HepG2 (cell line): ENCODE measurements around the gene ARTN. TPM values are rescaled to one million over a fixed set of nuclear protein-coding genes. Genes with fewer than 3 reads are reported as not detected.

Experiments
- ATAC-seq: fragments of 200-7000 bp; cut with Tn5 transposase; 3 replicates; pipeline ENCODE4 v1.9.1; 2020; ENCODE audit warnings: mild to moderate bottlenecking, moderate library complexity
- BruUV-seq: library from RNA; stranded (reverse); fragments of 400-500 nt; replicated peaks from 2 replicates; lab custom pipeline; 2021; lab: Mats Ljungman, UMichigan
- CTCF ChIA-PET: fragments of 300-600 bp; formaldehyde crosslinking; extraction: SDS; loops from one replicate; lab custom pipeline; 2021; ENCODE audit warnings: low total read pairs, inconsistent platforms, low intra/inter-chr PET ratio; lab: Yijun Ruan, JAX
- POLR2A ChIA-PET: fragments of 350-600 bp; sonication (Branson Sonifier 250); formaldehyde crosslinking; loops from one replicate; lab custom pipeline; 2020; ENCODE audit warnings: antibody characterized with exemption, inconsistent platforms; lab: Yijun Ruan, JAX
- DNase-seq: peaks from one replicate; pipeline ENCODE4 v3.0.0-alpha.2; 2015; ENCODE audit warnings: low spot score
- FAIRE-seq: peaks from 3 replicates; lab custom pipeline; 2011; peaks lifted over from hg19 to GRCh38; lab: Jason Lieb, UNC
- H2AFZ ChIP-seq: one replicate; pipeline ENCODE4 v1.6.1; 2011; ENCODE audit warnings: low read length, inconsistent platforms
- H3K27ac ChIP-seq: fragments of 300-600 bp; 3 replicates; pipeline ENCODE4 v1.8.0; 2011; ENCODE audit warnings: mixed run types, mild to moderate bottlenecking, mixed read lengths, low read length, inconsistent platforms; ENCODE audit not compliant: insufficient read depth; ENCODE audit errors: extremely low read length
- H3K27me3 ChIP-seq, 2 experiments: fragments of 200-600 bp in 1 of 2; 2 replicates in 1 of 2; 3 replicates in 1 of 2; pipeline versions ENCODE4 v1.6.0 to v1.8.0; 2011; ENCODE audit warnings: low read length in 2 of 2, mild to moderate bottlenecking in 2 of 2, moderate library complexity in 2 of 2, inconsistent platforms in 1 of 2; ENCODE audit not compliant: insufficient read depth in 2 of 2, control insufficient read depth in 1 of 2
- H3K36me3 ChIP-seq, 2 experiments: fragments of 200-600 bp in 1 of 2; replicated peaks in 1 of 2; 2 replicates in 1 of 2; 3 replicates in 1 of 2; pipeline versions ENCODE4 v1.5.1 to v1.8.0; 2011; ENCODE audit warnings: low read length in 2 of 2, inconsistent platforms in 1 of 2; ENCODE audit not compliant: insufficient read depth in 2 of 2, control insufficient read depth in 1 of 2
- H3K4me1 ChIP-seq: 2 replicates; pipeline ENCODE4 v1.5.1; 2012; ENCODE audit warnings: low read length, inconsistent platforms; ENCODE audit not compliant: insufficient read depth
- H3K4me2 ChIP-seq: 2 replicates; pipeline ENCODE4 v1.6.0; 2011; ENCODE audit warnings: low read depth, low read length, inconsistent platforms
- H3K4me3 ChIP-seq, 3 experiments: fragments of 200-600 bp in 1 of 3; sonication (generic), shearing (Covaris generic) in 1 of 3; replicated peaks in 1 of 3; 2 replicates each; pipeline ENCODE4 v1.5.1; 2011 to 2016; ENCODE audit warnings: low read length in 3 of 3, inconsistent platforms in 2 of 3, low read depth in 2 of 3, mild to moderate bottlenecking in 2 of 3, control low read depth in 1 of 3, mixed read lengths in 1 of 3; ENCODE audit not compliant: insufficient read depth in 1 of 3
- H3K79me2 ChIP-seq: one replicate; pipeline ENCODE4 v1.6.1; 2011; ENCODE audit warnings: low read length, inconsistent platforms; ENCODE audit not compliant: insufficient read depth
- H3K9ac ChIP-seq: 2 replicates; pipeline ENCODE4 v1.6.0; 2011; ENCODE audit warnings: mild to moderate bottlenecking, low read depth, low read length, inconsistent platforms; ENCODE audit not compliant: insufficient read depth
- H3K9me3 ChIP-seq: 2 replicates; pipeline ENCODE4 v1.5.1; 2012; ENCODE audit warnings: mild to moderate bottlenecking, low read length
- H4K20me1 ChIP-seq: 2 replicates; pipeline ENCODE4 v1.6.0; 2011; ENCODE audit warnings: inconsistent platforms, mild to moderate bottlenecking, low read length, moderate library complexity; ENCODE audit not compliant: insufficient read depth
- CC2D1A ChIP-seq: sonication (generic); formaldehyde crosslinking; IDR thresholded peaks from 2 replicates; pipeline ENCODE4 v1.8.1; 2023; ENCODE audit warnings: mild to moderate bottlenecking, missing genetic modification reagents
- ZKSCAN5 ChIP-seq: sonication (generic); formaldehyde crosslinking; IDR thresholded peaks from 2 replicates; pipeline ENCODE4 v1.5.1; 2020; ENCODE audit warnings: mild to moderate bottlenecking, missing genetic modification reagents
- ZNF367 ChIP-seq: sonication (generic); formaldehyde crosslinking; IDR thresholded peaks from 2 replicates; pipeline ENCODE4 v1.4.0; 2020; ENCODE audit warnings: missing genetic modification reagents, borderline replicate concordance
- ZZZ3 ChIP-seq: sonication (generic); formaldehyde crosslinking; IDR thresholded peaks from 2 replicates; pipeline ENCODE4 v1.4.0; 2020; ENCODE audit warnings: missing genetic modification reagents, mild to moderate bottlenecking, borderline replicate concordance
- WGBS: methylation state at CpG from one replicate; pipeline ENCODE4 v1.1.6; 2017; ENCODE audit warnings: low lambda C conversion rate; 5-methylcytosine and 5-hydroxymethylcytosine counted together
- in situ Hi-C: cut with HindIII; loops from 2 replicates; pipeline ENCODE4 v1.10.0; 2017; ENCODE audit warnings: low pct_unique_long_range_greater_than_20kb; ENCODE audit not compliant: extremely low pct_ligation_motif_present
- intact Hi-C: fragments of 100-400 bp; cut with micrococcal nuclease; formaldehyde crosslinking; loops from one replicate; pipeline ENCODE4 v1.10.0; 2022; ENCODE audit not compliant: unreplicated experiment
- polyA plus RNA-seq, 8 experiments: library from polyadenylated mRNA; depleted of rRNA in 3 of 8; stranded (reverse) in 7 of 8; unstranded in 1 of 8; fragments of >200 nt; fragmentation: Illumina TruSeq in 4 of 8; extraction: Trizol in 4 of 8; gene quantifications; 2 replicates each; pipeline versions ENCODE4 v1.2.1 to v1.2.3, GENCODE V29; 2011 to 2016; ENCODE audit warnings: low read depth in 4 of 8, missing spikeins in 1 of 8, mixed read lengths in 1 of 8; ENCODE audit not compliant: insufficient read depth in 1 of 8
- total RNA-seq, 5 experiments: library from RNA; depleted of rRNA; stranded (reverse); fragments of >200 nt; fragmentation: Illumina TruSeq; extraction: Trizol; gene quantifications; 2 replicates each; pipeline ENCODE4 v1.2.3, GENCODE V29; 2016; ENCODE audit warnings: low read depth in 1 of 5
- TF ChIP-seq, protein P1 (sequence below), 2 experiments: sonication (generic) in 1 of 2; formaldehyde crosslinking in 1 of 2; IDR thresholded peaks; 2 replicates each; pipeline versions ENCODE4 v1.5.1 to v1.6.1; 2011 to 2020; ENCODE audit warnings: borderline replicate concordance in 1 of 2, low read depth in 1 of 2, low read length in 1 of 2, mild to moderate bottlenecking in 1 of 2, missing genetic modification reagents in 1 of 2, moderate library complexity in 1 of 2

ARTN gene
- total and polyA plus RNA-seq, 2 of the 13 experiments (the other 11 are each of a cell fraction or from before 2014, with no cell fraction given) = 0.11 to 0.62 TPM

DNA sequence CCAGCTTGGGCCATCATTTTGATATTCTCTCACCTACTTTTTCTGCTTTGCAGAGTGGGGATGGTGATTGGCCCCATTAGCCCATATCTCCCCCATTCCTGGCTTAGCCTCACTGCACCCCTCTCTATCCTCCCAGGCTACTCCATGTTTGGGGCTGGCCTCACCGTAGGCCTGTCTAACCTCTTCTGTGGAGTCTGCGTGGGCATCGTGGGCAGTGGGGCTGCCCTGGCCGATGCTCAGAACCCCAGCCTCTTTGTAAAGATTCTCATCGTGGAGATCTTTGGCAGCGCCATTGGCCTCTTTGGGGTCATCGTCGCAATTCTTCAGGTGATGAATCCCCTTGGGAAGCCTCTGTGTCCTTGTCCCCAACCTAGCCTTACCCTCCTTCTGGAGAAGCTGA lies 43.3 kb downstream of the ARTN start:
- CTCF ChIA-PET = no interaction called here
- no peaks in the 10 kb centered on the region for H3K9me3 ChIP-seq
- no TSS peak for BruUV-seq
- TF ChIP-seq CC2D1A (CRISPR knock-in tag) (no peak), ZZZ3 (CRISPR knock-in tag) (no peak), ZNF367 (CRISPR knock-in tag) (0 out of 2 replicates have a peak, but pooled peaks have one; percentile 19), ZKSCAN5 (CRISPR knock-in tag) (no peak)
- TF ChIP-seq, protein P1, sequence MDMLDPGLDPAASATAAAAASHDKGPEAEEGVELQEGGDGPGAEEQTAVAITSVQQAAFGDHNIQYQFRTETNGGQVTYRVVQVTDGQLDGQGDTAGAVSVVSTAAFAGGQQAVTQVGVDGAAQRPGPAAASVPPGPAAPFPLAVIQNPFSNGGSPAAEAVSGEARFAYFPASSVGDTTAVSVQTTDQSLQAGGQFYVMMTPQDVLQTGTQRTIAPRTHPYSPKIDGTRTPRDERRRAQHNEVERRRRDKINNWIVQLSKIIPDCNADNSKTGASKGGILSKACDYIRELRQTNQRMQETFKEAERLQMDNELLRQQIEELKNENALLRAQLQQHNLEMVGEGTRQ (IDR thresholded peaks at IDR 0.05; ENCODE audit: low read depth, low read length) = no peak
- TF ChIP-seq, protein P1 (CRISPR knock-in tag; IDR thresholded peaks at IDR 0.05; ENCODE audit: borderline replicate concordance) = 0 out of 2 replicates have a peak, but pooled peaks have one; percentile 20
- TF ChIP-seq, all 625 proteins: peak for 2
- Histone ChIP-seq H3K36me3 (peaks cover 5 to 16% of the 10 kb centered on the region in 2 experiments), H3K27me3 (no peaks in the 10 kb centered on the region), H3K4me1 (peaks cover 63% of the 10 kb centered on the region), H3K79me2 (peaks cover 47% of the 10 kb centered on the region), H2AFZ (no peak overlapping the region), H4K20me1 (peaks cover 4% of the 10 kb centered on the region; the same call in 1 of the 2 replicates), H3K27ac (no peak overlapping the region), H3K9ac (no peak overlapping the region), H3K4me2 (0 out of 2 replicates have a peak overlapping the region, but pooled peaks have one; percentile 9), H3K4me3 (no peak overlapping the region)
- 100% methylated on average over 8 of the region's 8 CpGs for WGBS
- ATAC-seq = no peak
- FAIRE-seq = no peak
- POLR2A ChIA-PET = interaction anchor here (1.1 to 2.4 kb wide), 3 partner anchors 11 to 91 kb away, joined by 3 to 32 read pairs (median 11); partner anchors contain the start of gene SLC6A9
- in situ Hi-C loops (no loop called here), intact Hi-C loops (no loop called here)
- no peak for DNase-seq
